GM18868 (cell line): ENCODE measurements around the gene IPO4.
A peak's percentile ranks its signal among the peaks of the same experiment; 100 is the strongest.
"Not testable (repeated sequence)": the region's sequence is repeated elsewhere in the genome, so short reads cannot be mapped to it uniquely, and the experiment has no call there.

ENCODE experiments used
- ATAC-seq: cut with Tn5 transposase; IDR thresholded peaks from one replicate; pipeline ENCODE4 v1.9.1; 2021; ENCODE audit warnings: mild to moderate bottlenecking, moderate library complexity; ENCODE audit not compliant: unreplicated experiment

IPO4 gene, protein sequence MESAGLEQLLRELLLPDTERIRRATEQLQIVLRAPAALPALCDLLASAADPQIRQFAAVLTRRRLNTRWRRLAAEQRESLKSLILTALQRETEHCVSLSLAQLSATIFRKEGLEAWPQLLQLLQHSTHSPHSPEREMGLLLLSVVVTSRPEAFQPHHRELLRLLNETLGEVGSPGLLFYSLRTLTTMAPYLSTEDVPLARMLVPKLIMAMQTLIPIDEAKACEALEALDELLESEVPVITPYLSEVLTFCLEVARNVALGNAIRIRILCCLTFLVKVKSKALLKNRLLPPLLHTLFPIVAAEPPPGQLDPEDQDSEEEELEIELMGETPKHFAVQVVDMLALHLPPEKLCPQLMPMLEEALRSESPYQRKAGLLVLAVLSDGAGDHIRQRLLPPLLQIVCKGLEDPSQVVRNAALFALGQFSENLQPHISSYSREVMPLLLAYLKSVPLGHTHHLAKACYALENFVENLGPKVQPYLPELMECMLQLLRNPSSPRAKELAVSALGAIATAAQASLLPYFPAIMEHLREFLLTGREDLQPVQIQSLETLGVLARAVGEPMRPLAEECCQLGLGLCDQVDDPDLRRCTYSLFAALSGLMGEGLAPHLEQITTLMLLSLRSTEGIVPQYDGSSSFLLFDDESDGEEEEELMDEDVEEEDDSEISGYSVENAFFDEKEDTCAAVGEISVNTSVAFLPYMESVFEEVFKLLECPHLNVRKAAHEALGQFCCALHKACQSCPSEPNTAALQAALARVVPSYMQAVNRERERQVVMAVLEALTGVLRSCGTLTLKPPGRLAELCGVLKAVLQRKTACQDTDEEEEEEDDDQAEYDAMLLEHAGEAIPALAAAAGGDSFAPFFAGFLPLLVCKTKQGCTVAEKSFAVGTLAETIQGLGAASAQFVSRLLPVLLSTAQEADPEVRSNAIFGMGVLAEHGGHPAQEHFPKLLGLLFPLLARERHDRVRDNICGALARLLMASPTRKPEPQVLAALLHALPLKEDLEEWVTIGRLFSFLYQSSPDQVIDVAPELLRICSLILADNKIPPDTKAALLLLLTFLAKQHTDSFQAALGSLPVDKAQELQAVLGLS

DNA sequence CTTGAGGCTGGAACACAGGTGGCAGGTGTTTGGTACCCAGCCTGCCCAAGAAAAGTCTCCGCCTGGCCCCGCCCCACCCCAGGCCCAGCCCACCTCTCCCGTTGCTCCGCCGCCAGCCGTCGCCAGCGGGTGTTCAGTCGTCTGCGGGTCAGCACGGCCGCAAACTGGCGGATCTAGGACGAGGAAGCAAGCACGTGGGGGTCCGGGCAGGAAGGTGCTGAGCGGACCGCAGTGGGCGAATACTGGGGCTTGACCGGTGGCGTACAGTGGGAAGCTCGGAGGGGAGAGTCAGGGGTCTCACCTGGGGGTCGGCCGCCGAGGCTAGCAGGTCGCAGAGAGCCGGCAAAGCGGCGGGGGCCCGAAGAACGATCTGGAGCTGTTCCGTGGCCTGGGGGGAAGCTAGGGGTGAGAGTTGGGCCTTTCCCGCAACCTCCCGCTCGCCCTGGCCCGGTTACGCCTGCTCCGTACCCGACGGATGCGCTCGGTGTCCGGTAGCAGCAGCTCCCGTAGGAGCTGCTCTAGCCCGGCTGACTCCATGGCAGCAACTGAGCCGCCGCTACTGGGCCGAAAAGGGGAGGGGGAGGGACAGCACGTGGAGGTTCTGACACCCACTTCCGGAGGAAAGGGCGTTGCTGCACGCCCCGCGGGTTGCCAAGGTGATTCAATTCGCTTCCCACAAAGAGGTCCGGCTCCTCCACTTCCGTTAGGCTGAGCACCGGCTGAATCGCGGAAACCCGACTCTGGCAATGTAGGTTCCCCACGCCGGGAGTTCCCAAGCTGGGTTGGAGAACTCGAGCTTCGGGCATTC lies at the start of gene IPO4:
IPO4 (minus strand) TSS at position 566 of the 808 bp plus-strand sequence; CDS start at position 537, 29 bp downstream.
- peak; percentile 97 for ATAC-seq

DNA sequence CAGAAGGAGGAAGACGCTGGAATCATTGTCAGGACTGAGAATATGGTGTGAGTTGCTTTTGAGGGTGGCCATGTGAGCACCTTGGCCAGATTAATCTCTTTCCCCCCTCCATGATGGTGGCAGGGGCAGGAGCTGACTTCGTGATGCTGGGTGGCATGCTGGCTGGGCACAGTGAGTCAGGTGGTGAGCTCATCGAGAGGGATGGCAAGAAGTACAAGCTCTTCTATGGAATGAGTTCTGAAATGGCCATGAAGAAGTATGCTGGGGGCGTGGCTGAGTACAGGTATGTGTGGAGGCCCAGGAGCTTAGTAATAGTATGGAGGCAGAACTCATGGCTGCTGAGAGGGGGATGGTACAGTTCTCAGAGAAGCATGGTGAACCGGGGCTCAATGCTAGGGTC lies 49.5 kb upstream of the IPO4 start:
- no peak for ATAC-seq

DNA sequence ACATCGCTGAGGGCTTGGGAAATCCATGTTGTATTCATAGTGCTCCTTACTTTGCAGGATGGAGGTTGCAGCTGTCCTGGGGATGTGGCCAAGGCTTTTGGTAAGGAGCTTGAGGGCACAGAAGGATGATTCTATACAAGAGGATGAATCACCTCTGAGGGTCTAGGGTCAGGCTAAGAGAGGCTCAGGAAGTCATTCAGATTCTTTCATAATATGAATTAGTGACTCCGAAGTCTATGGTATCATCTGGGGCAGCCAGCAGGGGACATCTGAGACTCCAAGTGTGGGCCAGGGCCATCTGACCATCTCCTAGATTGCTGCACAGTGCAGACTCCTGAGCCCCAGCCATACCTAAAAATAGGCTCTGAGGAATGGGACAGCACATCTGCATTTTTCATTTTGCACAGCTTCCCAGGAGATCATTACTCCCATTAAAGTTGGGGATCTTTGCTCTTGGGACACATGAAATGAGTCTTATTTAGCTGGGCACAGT lies 48.9 kb upstream of the IPO4 start:
- no peak for ATAC-seq

DNA sequence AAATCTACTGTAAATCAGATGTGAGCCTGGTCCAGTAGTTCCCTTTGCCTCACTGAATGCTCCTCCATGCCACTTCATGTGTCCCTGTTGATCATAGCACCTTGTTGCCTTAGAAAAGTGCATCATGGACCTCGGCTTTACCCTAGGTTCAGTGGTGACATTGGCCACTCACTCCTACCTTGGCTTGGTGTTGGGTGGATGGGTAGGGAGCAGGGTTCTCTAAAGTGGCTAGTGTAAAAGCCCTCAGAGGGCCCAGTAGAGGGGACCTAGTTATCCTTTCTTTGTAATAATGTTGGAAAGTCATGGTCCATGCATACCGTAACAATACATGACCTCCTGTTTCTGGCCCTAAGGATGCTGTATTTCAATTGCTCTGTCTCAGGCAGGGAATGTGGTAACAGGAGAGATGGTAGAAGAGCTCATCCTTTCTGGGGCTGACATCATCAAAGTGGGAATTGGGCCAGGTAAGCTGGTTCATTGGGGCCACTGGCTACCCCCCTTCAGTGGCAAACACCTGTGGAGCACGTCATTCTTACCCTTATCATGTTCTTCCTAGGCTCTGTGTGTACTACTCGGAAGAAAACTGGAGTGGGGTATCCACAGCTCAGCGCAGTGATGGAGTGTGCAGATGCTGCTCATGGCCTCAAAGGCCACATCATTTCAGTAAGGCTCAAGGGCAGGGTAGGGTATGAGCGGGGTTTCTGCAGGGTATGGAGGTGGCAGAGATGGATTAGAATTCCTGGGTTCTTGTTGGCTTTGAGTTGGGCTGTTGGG lies 48.3 kb upstream of the IPO4 start:
- ATAC-seq = no peak

DNA sequence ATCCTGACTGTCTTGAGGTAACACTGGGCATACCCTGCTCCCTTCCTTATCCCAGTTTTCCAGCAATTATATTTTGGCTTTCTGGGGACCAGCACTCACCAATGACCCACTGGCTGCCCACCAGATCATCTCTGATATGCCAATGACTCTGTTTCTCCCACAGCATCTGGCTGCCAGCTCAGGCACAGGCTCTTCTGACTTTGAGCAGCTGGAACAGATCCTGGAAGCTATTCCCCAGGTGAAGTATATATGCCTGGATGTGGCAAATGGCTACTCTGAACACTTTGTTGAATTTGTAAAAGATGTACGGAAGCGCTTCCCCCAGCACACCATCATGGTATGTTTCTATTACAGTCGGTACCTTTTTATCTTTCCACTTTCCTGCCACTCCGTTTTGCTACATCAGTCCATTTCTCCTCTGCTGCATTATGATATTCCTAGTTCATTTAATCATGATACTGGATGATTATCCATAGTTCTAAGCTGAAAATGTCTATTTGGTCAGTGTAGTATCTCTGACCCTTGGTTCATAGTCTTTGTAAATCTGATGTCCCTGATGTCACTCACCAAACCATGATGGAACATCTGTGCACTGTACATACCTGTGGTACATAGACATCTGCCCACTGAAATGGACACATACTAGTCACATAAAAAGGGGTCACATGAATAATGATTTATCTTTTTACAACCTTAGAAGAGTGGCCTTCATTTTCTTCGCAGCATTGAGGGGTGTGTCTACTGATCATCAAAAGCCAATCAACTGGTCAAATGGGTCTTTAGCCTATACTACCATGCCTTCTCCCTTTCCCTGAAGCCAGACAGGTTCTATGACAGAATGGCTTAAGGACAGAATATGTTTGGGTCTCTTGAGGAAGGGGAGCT lies 47.4 kb upstream of the IPO4 start:
- no peak for ATAC-seq

DNA sequence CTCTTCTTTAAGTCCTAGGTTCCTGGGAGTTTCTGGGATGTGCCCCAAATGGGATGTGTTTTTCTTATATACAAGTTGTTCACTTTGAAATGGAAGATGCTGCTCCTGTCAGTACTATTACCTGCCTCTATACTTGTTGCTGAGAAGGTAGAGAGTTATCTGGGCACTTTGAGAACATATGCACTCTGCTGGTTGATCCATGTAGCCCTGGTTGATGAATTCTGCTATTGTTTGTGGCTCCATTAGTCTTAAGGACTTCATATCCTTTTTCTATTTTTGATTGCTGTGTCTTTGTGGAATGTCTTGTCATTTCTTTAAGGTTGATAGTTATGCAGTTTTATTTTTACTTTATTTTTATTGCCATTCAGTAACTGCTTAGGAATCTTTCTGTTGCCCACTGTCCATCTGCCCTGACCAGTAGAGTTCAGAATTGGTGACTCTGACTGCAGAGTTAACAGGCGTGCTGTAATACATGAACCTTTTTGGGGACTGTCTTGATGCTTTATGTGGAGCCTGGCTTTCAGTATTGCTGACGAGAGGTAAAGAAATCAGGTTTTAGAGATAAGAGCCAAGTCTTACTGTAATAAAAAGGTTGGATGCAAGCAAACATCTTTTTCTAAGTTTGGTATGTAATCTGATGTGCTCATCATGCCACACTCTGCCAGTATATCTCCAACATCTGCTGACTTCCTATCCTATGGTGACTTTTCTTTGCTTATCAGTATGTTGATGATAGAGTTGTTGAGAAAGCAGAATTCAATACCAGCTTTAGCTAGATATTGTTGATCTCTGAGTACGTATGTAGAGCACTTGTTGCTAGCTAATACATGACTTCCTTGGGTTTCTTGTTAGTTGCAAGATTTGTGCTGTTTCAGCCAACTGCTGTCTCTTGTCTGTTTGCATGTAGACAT lies 45.7 kb upstream of the IPO4 start:
- no peak for ATAC-seq

DNA sequence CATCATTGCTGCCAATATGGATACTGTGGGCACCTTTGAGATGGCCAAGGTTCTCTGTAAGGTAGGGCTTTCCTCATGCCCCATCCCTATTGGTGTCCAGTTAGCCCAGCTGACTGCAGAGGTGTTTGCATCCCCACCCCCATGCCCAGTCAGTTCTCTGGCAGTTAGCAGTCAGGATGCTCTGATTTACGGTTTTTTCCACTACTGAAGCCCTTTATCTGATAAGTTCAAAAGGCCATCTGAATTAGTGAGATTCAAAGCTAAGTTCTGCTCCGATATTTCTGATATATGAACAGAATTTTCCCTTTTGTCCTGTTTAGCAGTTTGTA lies 44.9 kb upstream of the IPO4 start:
- ATAC-seq = no peak

DNA sequence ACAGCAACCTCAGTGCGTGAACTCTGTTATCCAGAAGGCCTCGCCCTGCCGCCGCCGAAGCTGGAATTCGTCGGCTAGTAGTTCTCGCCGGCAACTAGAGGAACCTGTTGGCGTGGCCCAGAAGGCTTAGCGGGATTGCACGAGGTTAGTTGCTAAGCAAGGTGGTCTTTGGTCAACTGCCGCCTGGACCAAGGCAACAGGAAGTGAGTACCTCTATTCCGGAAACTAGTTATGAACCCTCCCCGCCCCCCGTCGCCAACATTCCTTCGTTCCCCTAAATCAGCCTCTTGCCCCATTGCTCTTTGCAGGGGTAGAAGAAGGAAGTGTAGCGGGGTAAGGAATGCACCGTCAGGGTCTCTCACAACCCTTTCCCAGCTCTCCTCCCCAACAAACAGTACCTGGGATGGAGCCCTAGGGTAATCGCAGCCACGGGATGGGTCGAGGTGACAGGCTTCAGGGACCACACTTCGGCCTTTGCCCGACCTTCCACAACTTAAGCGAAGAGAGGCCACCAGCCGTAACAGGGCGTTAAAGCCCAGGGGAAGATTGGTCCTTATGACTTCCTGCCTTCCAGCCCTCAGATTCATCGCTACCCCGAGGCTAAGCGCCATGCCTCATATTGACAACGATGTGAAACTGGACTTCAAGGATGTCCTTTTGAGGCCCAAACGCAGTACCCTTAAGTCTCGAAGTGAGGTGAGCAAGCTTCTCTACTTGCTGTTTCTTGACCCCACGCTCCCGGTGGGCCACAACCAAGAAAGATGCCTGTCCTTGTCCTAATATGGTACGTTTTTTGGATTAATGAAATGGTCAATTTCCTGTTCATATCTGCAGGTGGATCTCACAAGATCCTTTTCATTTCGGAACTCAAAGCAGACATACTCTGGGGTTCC lies 44.3 kb upstream of the IPO4 start, which contains the start of gene GMPR2:
GMPR2 (plus strand) TSS at position 285 of the 893 bp plus-strand sequence; CDS start at position 610, 325 bp downstream.
- peak; percentile 59 for ATAC-seq

DNA sequence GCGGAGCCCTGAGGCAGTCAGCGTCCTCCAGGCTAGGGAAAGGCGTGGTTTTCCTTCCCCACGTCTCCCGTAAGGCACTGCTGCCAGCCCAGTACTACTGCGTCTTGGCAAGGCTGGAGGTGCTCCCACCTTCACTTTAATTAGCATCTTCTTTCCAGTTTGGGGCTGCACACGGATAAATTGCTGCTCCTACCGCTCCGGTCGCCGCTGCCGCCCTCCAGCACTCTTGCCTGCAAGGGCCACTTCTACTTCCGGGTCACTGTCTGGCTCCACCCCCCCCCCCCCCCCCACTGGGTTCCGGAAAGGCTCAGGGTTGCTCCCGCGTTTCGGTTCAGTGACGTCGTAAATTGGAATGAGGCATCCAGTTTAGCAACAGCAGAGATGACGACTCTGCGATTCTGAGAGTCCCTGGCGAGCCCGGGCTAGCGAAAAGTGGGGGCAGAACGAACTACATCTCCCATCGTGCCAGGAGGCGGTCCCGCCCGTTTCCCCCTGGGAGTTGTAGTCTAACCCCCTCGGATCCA lies 43.6 kb upstream of the IPO4 start, which contains the start of gene NEDD8:
NEDD8 (minus strand) TSS at position 247 of the 524 bp plus-strand sequence; CDS start at position 147, 100 bp downstream.
- ATAC-seq = peak; percentile 77

DNA sequence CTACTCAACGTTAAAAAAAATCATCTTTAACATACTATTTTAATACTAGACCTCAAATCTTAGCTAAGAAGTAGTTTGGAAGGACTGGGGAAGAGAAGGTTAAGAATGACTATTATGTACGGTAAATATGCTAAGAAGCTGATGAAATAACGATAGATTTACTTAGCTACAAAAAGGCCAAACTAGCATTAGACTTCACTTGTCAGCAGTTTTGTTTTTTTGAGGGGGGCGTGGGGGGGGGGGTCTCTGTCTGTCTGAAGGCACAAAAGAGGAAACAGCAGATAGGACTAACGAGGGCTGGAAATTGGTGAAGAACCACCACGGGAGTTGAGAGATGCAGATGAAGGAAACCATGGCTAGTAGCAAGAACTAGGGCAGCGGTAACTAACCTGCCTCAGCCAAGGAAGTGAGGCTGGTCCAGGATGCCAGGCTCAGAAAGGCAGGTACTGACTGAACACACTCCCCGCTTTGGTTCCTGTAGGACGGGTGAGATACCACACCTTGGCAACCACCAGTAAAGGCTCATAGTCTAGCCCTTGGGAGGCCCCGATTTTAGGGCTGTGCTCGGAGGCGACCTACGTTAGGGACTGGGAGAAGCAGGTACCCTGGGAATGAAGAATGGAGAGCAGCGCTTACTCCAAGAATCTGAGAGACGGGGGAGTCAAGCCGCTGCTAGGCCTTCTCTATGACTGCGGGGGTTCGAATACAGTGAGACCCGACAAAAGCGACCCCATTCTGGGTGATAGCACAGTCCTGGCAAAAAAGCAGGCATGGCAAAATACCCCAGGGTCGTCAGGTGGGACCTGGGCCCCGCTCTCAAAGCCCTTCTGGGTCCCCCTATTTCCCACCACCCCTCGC lies 42.9 kb upstream of the IPO4 start:
- ATAC-seq = no peak

DNA sequence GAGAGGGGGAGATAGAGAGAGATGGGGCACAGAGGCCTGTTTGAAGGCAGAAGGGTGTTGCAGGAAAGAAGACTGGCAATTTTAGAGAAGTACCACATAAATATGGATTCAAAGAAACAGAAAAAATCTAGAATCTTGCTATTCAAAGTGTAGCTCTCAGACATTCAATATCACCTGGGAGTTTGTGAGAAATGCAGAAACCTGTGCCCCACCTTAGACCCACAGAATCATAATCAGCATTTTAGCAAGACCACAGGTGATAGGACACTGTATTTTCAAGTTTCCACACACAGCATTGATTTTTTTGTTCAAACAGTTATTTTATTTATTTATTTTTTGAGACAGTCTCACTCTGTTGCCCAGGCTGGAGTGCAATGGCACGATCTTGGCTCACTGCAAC lies 40.3 kb upstream of the IPO4 start:
- no peak for ATAC-seq

DNA sequence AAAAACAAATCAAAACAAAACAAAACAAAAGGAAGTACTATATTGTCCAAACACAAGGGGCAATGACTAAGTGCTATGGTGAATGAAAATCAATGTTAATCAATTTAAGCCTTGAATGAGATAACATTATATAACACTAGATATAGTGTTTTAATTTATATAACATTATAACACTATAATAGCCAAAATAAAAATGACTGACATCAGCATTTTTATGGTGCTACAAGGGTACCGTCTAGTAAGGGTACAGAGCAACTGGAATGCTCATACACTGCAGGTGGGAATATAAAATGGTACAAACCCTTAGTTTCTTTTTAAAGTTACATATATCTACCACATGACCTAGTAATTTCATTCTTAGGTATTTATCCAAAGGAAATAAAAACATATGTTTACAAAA lies 37.9 kb upstream of the IPO4 start:
- ATAC-seq = no peak

DNA sequence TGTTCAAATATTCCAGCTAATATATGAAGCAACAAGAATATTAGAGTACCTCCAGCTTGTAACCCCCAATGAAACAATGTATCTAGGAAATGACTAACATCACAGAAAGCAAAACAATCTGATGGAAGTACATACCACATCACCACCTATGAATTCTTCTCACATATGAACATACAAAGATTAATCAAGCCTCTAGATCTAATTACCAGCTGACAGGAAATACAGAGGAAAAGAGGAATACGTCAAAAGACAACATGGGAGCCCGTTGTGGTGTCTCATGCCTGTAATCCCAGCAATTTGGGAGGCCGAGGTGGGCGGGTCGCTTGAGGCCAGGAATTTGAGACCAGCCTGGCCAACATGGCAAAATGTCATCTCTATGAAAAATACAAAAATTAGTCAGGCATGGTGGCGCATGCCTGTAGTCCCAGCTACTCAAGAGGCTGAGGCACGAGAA lies 36.0 kb upstream of the IPO4 start:
- no peak for ATAC-seq

DNA sequence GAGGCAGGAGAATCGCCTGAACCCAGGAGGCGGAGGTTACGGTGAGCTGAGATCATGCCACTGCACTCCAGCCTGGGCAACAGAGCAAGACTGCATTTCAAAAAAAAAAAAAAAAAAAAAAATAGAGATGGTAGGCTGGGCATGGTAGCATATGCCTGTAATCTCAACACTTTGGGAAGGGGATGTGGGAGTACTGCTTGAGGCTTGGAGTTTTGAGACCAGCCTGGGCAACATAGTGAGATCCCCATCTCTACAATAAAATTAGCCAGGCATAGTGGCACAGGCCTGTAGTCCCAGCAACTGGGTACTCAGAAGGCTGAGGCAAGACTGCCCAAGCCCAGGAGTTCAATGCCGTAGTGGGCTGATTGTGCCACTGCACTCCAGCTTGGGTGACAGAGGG lies 34.4 kb upstream of the IPO4 start:
- not testable (repeated sequence) for ATAC-seq

DNA sequence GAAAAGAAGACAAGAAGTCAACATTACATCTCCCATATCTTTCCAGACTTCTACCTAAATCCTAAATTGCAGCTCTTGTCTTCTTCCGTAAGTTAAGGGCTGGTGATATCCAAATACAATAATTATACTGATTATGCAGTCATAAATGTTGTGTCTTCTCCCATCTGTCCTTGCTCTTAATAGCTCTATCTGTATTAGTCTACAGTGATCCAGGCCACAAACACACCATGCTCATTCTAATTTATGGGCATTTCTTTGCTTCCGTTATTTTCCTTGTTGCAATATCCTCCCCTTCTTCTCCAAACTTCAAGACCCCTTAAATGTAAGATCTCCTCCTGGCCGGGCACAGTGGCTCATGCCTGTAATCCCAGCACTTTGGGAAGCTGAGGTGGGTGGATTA lies 30.9 kb upstream of the IPO4 start:
- ATAC-seq = no peak
